Keratinocyte (primary cell): ENCODE data around the gene CFAP299. TPM values are rescaled to one million over a fixed set of nuclear protein-coding genes. Genes with fewer than 3 reads are reported as not detected.

Experiments
- DNase-seq: peaks from one replicate; pipeline ENCODE4 v3.0.0-alpha.2; 2011; ENCODE audit warnings: low read depth, missing footprints, low spot score
- FAIRE-seq: peaks from 2 replicates; lab custom pipeline; 2011; peaks lifted over from hg19 to GRCh38; lab: Jason Lieb, UNC
- H2AFZ ChIP-seq: 2 replicates; pipeline ENCODE4 v1.6.0; 2012; ENCODE audit warnings: low read length, control low read depth, inconsistent platforms; ENCODE audit not compliant: control insufficient read depth
- H3K27ac ChIP-seq: 2 replicates; pipeline ENCODE4 v1.5.1; 2011; ENCODE audit warnings: low read length; ENCODE audit not compliant: control insufficient read depth, insufficient read depth
- H3K27me3 ChIP-seq: 3 replicates; pipeline ENCODE4 v1.6.0; 2011; ENCODE audit warnings: low read length; ENCODE audit not compliant: control insufficient read depth, insufficient read depth; ENCODE audit errors: extremely low read depth
- H3K36me3 ChIP-seq, 2 experiments: 2 replicates in 1 of 2; 3 replicates in 1 of 2; pipeline ENCODE4 v1.5.1; 2011; ENCODE audit warnings: low read length in 2 of 2, mild to moderate bottlenecking in 1 of 2; ENCODE audit not compliant: control insufficient read depth in 2 of 2, insufficient read depth in 2 of 2; ENCODE audit errors: extremely low read depth in 1 of 2
- H3K4me1 ChIP-seq: 3 replicates; pipeline ENCODE4 v1.5.1; 2011; ENCODE audit warnings: low read length; ENCODE audit not compliant: control insufficient read depth, insufficient read depth; ENCODE audit errors: extremely low read depth
- H3K4me2 ChIP-seq: 3 replicates; pipeline ENCODE4 v1.6.0; 2011; ENCODE audit warnings: low read depth, low read length; ENCODE audit not compliant: control insufficient read depth, insufficient read depth; ENCODE audit errors: extremely low read depth
- H3K4me3 ChIP-seq, 3 experiments: fragments of 200-600 bp in 1 of 3; sonication (generic) in 1 of 3; 2 replicates in 2 of 3; 3 replicates in 1 of 3; pipeline ENCODE4 v1.5.1; 2011 to 2016; ENCODE audit warnings: low read length in 3 of 3, mild to moderate bottlenecking in 3 of 3, control low read depth in 2 of 3, inconsistent platforms in 1 of 3, low read depth in 1 of 3, mixed read lengths in 1 of 3, mixed run types in 1 of 3, moderate library complexity in 1 of 3; ENCODE audit not compliant: control insufficient read depth in 2 of 3, insufficient read depth in 2 of 3; ENCODE audit errors: extremely low read depth in 1 of 3
- H3K79me2 ChIP-seq: 2 replicates; pipeline ENCODE4 v1.6.0; 2012; ENCODE audit warnings: low read length; ENCODE audit not compliant: control insufficient read depth, insufficient read depth
- H3K9ac ChIP-seq: 3 replicates; pipeline ENCODE4 v1.6.0; 2011; ENCODE audit warnings: low read length; ENCODE audit not compliant: control insufficient read depth, insufficient read depth; ENCODE audit errors: extremely low read depth
- H3K9me1 ChIP-seq: 3 replicates; pipeline ENCODE4 v1.6.0; 2011; ENCODE audit warnings: low read length; ENCODE audit not compliant: control insufficient read depth, insufficient read depth; ENCODE audit errors: extremely low read depth
- H3K9me3 ChIP-seq: 2 replicates; pipeline ENCODE4 v1.5.1; 2012; ENCODE audit warnings: low read depth, low read length; ENCODE audit not compliant: control insufficient read depth
- H4K20me1 ChIP-seq: 3 replicates; pipeline ENCODE4 v1.6.0; 2011; ENCODE audit warnings: low read length; ENCODE audit not compliant: control insufficient read depth, insufficient read depth; ENCODE audit errors: extremely low read depth
- EZH2 ChIP-seq: IDR thresholded peaks from one replicate; pipeline ENCODE4 v1.6.1; 2012; ENCODE audit warnings: inconsistent platforms, mild to moderate bottlenecking, low read length, moderate library complexity
- dilution Hi-C: fragments of 300-500 bp; cut with MboI; formaldehyde crosslinking; loops from one replicate; pipeline ENCODE4 v1.7.0; 2020; ENCODE audit warnings: low sequenced_read_pairs; ENCODE audit not compliant: extremely low pct_ligation_motif_present
- polyA plus RNA-seq, 5 experiments: library from polyadenylated mRNA; depleted of rRNA in 3 of 5; stranded (reverse) in 3 of 5; stranded (forward) in 1 of 5; unstranded in 1 of 5; fragments of >200 nt; gene quantifications; 1 replicate in 1 of 5; 2 replicates in 3 of 5; 3 replicates in 1 of 5; pipeline versions ENCODE4 v1.2.1 to v1.2.3, GENCODE V29; 2011 to 2012; ENCODE audit warnings: missing spikeins in 2 of 5, low read depth in 1 of 5, low replicate concordance in 1 of 5
- TF ChIP-seq, protein P1 (sequence below), 3 experiments: IDR thresholded peaks in 1 of 3; conservative IDR thresholded peaks in 1 of 3; optimal IDR thresholded peaks in 1 of 3; 2 replicates in 2 of 3; 3 replicates in 1 of 3; pipeline versions ENCODE3 to v1.5.1; 2011; ENCODE audit warnings: low read length in 3 of 3, mild to moderate bottlenecking in 3 of 3, moderate library complexity in 2 of 3, control low read depth in 1 of 3, inconsistent platforms in 1 of 3; ENCODE audit not compliant: insufficient read depth in 2 of 3; ENCODE audit errors: extremely low read depth in 1 of 3

CFAP299 gene
- polyA plus RNA-seq, 1 donor (not counting 4 experiments of a cell fraction or from before 2014, with no cell fraction given) = 0.14 TPM

DNA sequence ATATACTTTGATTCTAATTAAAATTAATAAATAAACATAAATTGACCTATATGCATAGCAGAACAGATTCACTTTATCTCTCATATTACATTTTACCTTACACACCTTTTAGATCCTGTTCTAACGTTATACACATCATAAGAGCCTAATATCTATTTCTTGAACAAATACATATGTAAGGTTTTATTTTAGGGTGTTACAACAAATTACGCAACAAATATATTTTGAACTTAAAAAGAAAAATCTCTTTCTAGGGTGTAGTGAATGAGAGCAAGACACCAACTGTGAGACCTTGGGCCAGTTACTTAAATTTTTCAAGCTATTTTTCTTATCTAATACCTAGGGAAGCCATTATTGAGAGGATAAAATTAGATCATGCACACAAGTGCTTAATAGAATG is 191.2 kb downstream of the CFAP299 start:
- no peaks in the 10 kb centered on the region for H3K36me3 ChIP-seq
- dilution Hi-C loops = no loop called here
- H3K79me2 ChIP-seq = no peaks in the 10 kb centered on the region
- H3K9me3 ChIP-seq = no peaks in the 10 kb centered on the region
- no peaks in the 10 kb centered on the region for H4K20me1 ChIP-seq
- DNase-seq (no peak), FAIRE-seq (no peak)
- no peaks in the 10 kb centered on the region for H3K9me1 ChIP-seq
- no peak overlapping the region for H3K4me3 ChIP-seq
- H3K4me1 ChIP-seq = no peaks in the 10 kb centered on the region
- no peak overlapping the region for H3K4me2 ChIP-seq
- TF ChIP-seq EZH2 = no peak
- TF ChIP-seq, protein P1, sequence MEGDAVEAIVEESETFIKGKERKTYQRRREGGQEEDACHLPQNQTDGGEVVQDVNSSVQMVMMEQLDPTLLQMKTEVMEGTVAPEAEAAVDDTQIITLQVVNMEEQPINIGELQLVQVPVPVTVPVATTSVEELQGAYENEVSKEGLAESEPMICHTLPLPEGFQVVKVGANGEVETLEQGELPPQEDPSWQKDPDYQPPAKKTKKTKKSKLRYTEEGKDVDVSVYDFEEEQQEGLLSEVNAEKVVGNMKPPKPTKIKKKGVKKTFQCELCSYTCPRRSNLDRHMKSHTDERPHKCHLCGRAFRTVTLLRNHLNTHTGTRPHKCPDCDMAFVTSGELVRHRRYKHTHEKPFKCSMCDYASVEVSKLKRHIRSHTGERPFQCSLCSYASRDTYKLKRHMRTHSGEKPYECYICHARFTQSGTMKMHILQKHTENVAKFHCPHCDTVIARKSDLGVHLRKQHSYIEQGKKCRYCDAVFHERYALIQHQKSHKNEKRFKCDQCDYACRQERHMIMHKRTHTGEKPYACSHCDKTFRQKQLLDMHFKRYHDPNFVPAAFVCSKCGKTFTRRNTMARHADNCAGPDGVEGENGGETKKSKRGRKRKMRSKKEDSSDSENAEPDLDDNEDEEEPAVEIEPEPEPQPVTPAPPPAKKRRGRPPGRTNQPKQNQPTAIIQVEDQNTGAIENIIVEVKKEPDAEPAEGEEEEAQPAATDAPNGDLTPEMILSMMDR (optimal IDR thresholded peaks at IDR 0.05 in 1 of 3, IDR thresholded peaks at IDR 0.05 in 1 of 3, conservative IDR thresholded peaks at IDR 0.05 in 1 of 3; ENCODE audit: extremely low read depth in 1 of 3, insufficient read depth in 2 of 3, low read length in 3 of 3) = no peak
- no peak overlapping the region for H2AFZ ChIP-seq
- no peaks in the 10 kb centered on the region for H3K27me3 ChIP-seq
- H3K27ac ChIP-seq = no peak overlapping the region
- H3K9ac ChIP-seq = no peak overlapping the region

DNA sequence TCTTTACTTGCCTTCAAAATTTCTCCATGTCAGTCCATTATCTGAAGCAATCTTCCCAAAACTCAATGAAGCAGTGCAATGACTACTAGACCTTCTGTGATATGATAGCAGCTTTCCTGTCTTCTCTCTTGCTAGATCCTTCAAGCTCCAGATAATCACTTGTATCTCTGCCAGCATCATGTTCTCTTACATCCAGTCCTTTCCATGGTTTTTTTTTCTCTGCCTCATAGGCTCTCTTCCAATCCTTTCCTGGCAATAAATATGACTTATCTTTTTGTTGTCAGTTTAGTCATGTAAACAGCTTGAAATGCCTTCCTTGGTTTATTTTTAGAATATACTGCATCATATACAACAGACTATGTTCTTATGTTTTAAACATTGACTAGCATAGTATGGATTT is 193.5 kb downstream of the CFAP299 start:
- no peak overlapping the region for H3K27ac ChIP-seq
- dilution Hi-C loops = no loop called here
- H3K27me3 ChIP-seq = no peaks in the 10 kb centered on the region
- H3K9ac ChIP-seq = no peak overlapping the region
- FAIRE-seq = no peak
- H3K4me2 ChIP-seq = no peak overlapping the region
- H3K4me1 ChIP-seq = no peaks in the 10 kb centered on the region
- no peak for DNase-seq
- TF ChIP-seq EZH2 = no peak
- TF ChIP-seq, protein P1 (optimal IDR thresholded peaks at IDR 0.05 in 1 of 3, IDR thresholded peaks at IDR 0.05 in 1 of 3, conservative IDR thresholded peaks at IDR 0.05 in 1 of 3; ENCODE audit: extremely low read depth in 1 of 3, insufficient read depth in 2 of 3, low read length in 3 of 3) = no peak
- no peaks in the 10 kb centered on the region for H3K36me3 ChIP-seq
- no peaks in the 10 kb centered on the region for H3K9me3 ChIP-seq
- H4K20me1 ChIP-seq = no peaks in the 10 kb centered on the region
- H3K4me3 ChIP-seq = no peak overlapping the region
- H2AFZ ChIP-seq = no peak overlapping the region
- H3K79me2 ChIP-seq = no peaks in the 10 kb centered on the region
- no peaks in the 10 kb centered on the region for H3K9me1 ChIP-seq
